Retinal pigment epithelial cell (primary cell): ENCODE results near the gene FAM72A.

Source experiments
- DNase-seq: peaks from one replicate; pipeline ENCODE4 v3.0.0-alpha.2; 2010; ENCODE audit warnings: low read depth
- H3K4me3 ChIP-seq: 2 replicates; pipeline ENCODE4 v1.5.1; 2011; ENCODE audit warnings: mild to moderate bottlenecking, low read length, control low read depth, moderate library complexity
- TF ChIP-seq, protein P1 (sequence below): conservative IDR thresholded peaks from 2 replicates; pipeline ENCODE4 v1.5.1; 2011; ENCODE audit warnings: low read depth, low read length, control low read depth, inconsistent platforms

The FAM72A gene

GRCh38 chr1:206142770-206143169, 59.9 kb downstream of the FAM72A start:
- TF ChIP-seq, protein P1, sequence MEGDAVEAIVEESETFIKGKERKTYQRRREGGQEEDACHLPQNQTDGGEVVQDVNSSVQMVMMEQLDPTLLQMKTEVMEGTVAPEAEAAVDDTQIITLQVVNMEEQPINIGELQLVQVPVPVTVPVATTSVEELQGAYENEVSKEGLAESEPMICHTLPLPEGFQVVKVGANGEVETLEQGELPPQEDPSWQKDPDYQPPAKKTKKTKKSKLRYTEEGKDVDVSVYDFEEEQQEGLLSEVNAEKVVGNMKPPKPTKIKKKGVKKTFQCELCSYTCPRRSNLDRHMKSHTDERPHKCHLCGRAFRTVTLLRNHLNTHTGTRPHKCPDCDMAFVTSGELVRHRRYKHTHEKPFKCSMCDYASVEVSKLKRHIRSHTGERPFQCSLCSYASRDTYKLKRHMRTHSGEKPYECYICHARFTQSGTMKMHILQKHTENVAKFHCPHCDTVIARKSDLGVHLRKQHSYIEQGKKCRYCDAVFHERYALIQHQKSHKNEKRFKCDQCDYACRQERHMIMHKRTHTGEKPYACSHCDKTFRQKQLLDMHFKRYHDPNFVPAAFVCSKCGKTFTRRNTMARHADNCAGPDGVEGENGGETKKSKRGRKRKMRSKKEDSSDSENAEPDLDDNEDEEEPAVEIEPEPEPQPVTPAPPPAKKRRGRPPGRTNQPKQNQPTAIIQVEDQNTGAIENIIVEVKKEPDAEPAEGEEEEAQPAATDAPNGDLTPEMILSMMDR, result no peak
- no peak overlapping the region for H3K4me3 ChIP-seq

DNA sequence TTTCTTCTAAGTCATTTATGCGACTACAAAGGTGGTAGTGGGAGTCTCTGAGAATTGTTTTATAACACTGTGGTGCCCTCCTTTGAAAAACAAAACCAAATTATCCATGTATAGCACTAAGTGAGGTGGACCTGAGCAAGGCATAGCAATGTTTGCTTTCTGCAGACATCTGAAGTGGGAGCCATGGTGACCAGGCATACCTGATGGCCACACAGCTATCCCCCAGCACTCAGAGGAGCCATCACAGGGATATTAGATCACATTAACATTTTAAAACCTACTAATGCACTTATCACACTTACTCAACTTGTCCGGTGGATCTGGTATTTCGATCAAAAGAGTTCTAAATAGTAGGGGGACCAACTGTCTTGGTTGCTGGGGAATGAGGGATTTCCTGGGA, 60.6 kb downstream of the FAM72A start:
- TF ChIP-seq, protein P1, result no peak
- DNase-seq, result no peak
- H3K4me3 ChIP-seq, result no peak overlapping the region

More at GRCh38 chr1:206142770-206143169, 59.9 kb downstream of the FAM72A start:
- DNase-seq, result no peak

- no peak overlapping the region for H3K4me3 ChIP-seq
- DNase-seq, result no peak
Observed at GRCh38 chr1:206136241-206136640, 66.4 kb downstream of the FAM72A start.

More at GRCh38 chr1:206136241-206136640, 66.4 kb downstream of the FAM72A start:
- TF ChIP-seq, protein P1, result no peak
